B cell (primary cell): ENCODE measurements around the gene SLC5A5. TPM values are rescaled to one million over a fixed set of nuclear protein-coding genes. Genes with fewer than 3 reads are reported as not detected.

Experiments
- ATAC-seq: fragments of 200-7000 bp; cut with Tn5 transposase; one replicate; pipeline ENCODE4 v1.10.0; 2021; ENCODE audit warnings: low read depth, mild to moderate bottlenecking, moderate number of reproducible peaks, moderate library complexity
- CTCF ChIA-PET: fragments of 350-600 bp; sonication (Branson Sonifier 250); formaldehyde crosslinking; loops from one replicate; lab custom pipeline; 2021; ENCODE audit warnings: antibody characterized with exemption, inconsistent platforms; lab: Charles Lee
- POLR2A ChIA-PET: fragments of 350-600 bp; sonication (Branson Sonifier 250); formaldehyde crosslinking; loops from one replicate; lab custom pipeline; 2021; ENCODE audit warnings: antibody characterized with exemption; lab: Charles Lee
- DNase-seq: peaks from one replicate; pipeline ENCODE4 v3.0.0; 2013
- H2AFZ ChIP-seq: 2 replicates; pipeline ENCODE4 v1.6.1; 2012; ENCODE audit warnings: mild to moderate bottlenecking, low read depth, low read length; ENCODE audit not compliant: insufficient read depth, poor library complexity, severe bottlenecking
- H3K27ac ChIP-seq, 2 donors: 1 replicate in 1 of 2; 2 replicates in 1 of 2; pipeline ENCODE4 v1.5.1; 2012 to 2013; ENCODE audit warnings: low read length in 2 of 2, mild to moderate bottlenecking in 2 of 2, moderate library complexity in 1 of 2
- H3K27me3 ChIP-seq, 4 experiments: fragments of 200-600 bp in 1 of 4; sonication (generic) in 1 of 4; replicated peaks in 1 of 4; 1 replicate in 2 of 4; 2 replicates in 2 of 4; pipeline versions ENCODE4 v1.6.1 to v1.7.0; 2013 to 2016; ENCODE audit warnings: low read length in 3 of 4, mild to moderate bottlenecking in 2 of 4, mixed read lengths in 1 of 4, moderate library complexity in 1 of 4; ENCODE audit not compliant: insufficient read depth in 4 of 4, control insufficient read depth in 3 of 4; ENCODE audit errors: control extremely low read depth in 1 of 4
- H3K36me3 ChIP-seq, 2 experiments: replicated peaks in 1 of 2; 1 replicate in 1 of 2; 2 replicates in 1 of 2; pipeline versions ENCODE4 v1.6.1 to v1.7.1; 2013; ENCODE audit warnings: low read length in 1 of 2; ENCODE audit not compliant: insufficient read depth in 2 of 2, control insufficient read depth in 1 of 2; ENCODE audit errors: control extremely low read depth in 1 of 2, extremely low read depth in 1 of 2
- H3K4me1 ChIP-seq, 2 donors: fragments of 200-600 bp in 1 of 2; sonication (generic) in 1 of 2; 1 replicate in 1 of 2; 2 replicates in 1 of 2; pipeline versions ENCODE4 v1.5.1 to v1.6.1; 2013 to 2017; ENCODE audit warnings: low read length in 2 of 2; ENCODE audit not compliant: control insufficient read depth in 2 of 2, insufficient read depth in 2 of 2
- H3K4me2 ChIP-seq: replicated peaks from 2 replicates; pipeline ENCODE3; 2012; ENCODE audit warnings: mild to moderate bottlenecking, low read depth, low read length; ENCODE audit not compliant: poor library complexity, severe bottlenecking
- H3K4me3 ChIP-seq, 5 experiments: fragments of 200-600 bp in 1 of 5; sonication (generic) in 1 of 5; 1 replicate in 3 of 5; 2 replicates in 2 of 5; pipeline versions ENCODE4 v1.5.1 to v1.7.0; 2011 to 2016; ENCODE audit warnings: low read length in 4 of 5, mild to moderate bottlenecking in 4 of 5, low read depth in 2 of 5, control low read depth in 1 of 5, moderate library complexity in 1 of 5; ENCODE audit not compliant: insufficient read depth in 1 of 5; ENCODE audit errors: control extremely low read depth in 1 of 5, extremely low read depth in 1 of 5
- H3K79me2 ChIP-seq: fragments of 200-600 bp; sonication (generic); one replicate; pipeline ENCODE4 v1.6.0; 2016; ENCODE audit warnings: low read length; ENCODE audit not compliant: control insufficient read depth, insufficient read depth
- H3K9ac ChIP-seq: fragments of 200-600 bp; sonication (generic); 2 replicates; pipeline ENCODE4 v1.6.1; 2017; ENCODE audit warnings: mild to moderate bottlenecking, low read length, moderate library complexity
- H3K9me3 ChIP-seq, 3 donors: one replicate each; pipeline versions ENCODE4 v1.6.1 to v1.7.1; 2013; ENCODE audit warnings: low read length in 2 of 3; ENCODE audit not compliant: control insufficient read depth in 2 of 3, insufficient read depth in 1 of 3; ENCODE audit errors: control extremely low read depth in 1 of 3
- H4K20me1 ChIP-seq: 2 replicates; pipeline ENCODE4 v1.6.0; 2012; ENCODE audit warnings: mild to moderate bottlenecking, low read length; ENCODE audit not compliant: insufficient read depth, control insufficient read depth, poor library complexity, severe bottlenecking
- H3K27ac Mint-ChIP-seq: one replicate; pipeline ENCODE4 v1.8.0; 2021; ENCODE audit warnings: mixed read lengths
- H3K27me3 Mint-ChIP-seq: one replicate; pipeline ENCODE4 v1.8.0; 2021; ENCODE audit warnings: mixed read lengths
- H3K4me1 Mint-ChIP-seq: one replicate; pipeline ENCODE4 v1.8.0; 2021; ENCODE audit warnings: mixed read lengths
- H3K4me3 Mint-ChIP-seq: one replicate; pipeline ENCODE4 v1.8.0; 2021; ENCODE audit warnings: mixed read lengths
- H3K9me3 Mint-ChIP-seq: one replicate; pipeline ENCODE4 v1.8.0; 2022; ENCODE audit warnings: mixed read lengths; ENCODE audit not compliant: insufficient read depth
- CTCF ChIP-seq: fragments of 200-600 bp; IDR thresholded peaks from one replicate; pipeline ENCODE4 v1.8.0; 2022; ENCODE audit warnings: antibody characterized with exemption, mild to moderate bottlenecking
- EZH2 ChIP-seq: IDR thresholded peaks from 2 replicates; pipeline ENCODE4 v1.6.1; 2012; ENCODE audit warnings: borderline replicate concordance, low read depth, mild to moderate bottlenecking, moderate library complexity, low read length; ENCODE audit not compliant: insufficient read depth, poor library complexity, severe bottlenecking
- WGBS: methylation state at CpG from one replicate; pipeline ENCODE4 v1.1.5; 2013; ENCODE audit warnings: missing lambda C conversion rate; ENCODE audit not compliant: insufficient coverage; 5-methylcytosine and 5-hydroxymethylcytosine counted together
- intact Hi-C: fragments of 100-400 bp; cut with micrococcal nuclease; formaldehyde crosslinking; loops from one replicate; pipeline ENCODE4 v1.10.0; 2022
- polyA plus RNA-seq: library from polyadenylated mRNA; depleted of rRNA; stranded (reverse); fragments of >200 nt; gene quantifications from 2 replicates; pipeline ENCODE4 v1.2.3, GENCODE V29; 2012
- total RNA-seq, 2 donors: library from RNA; stranded (reverse); fragments of 120-200 nt in 1 of 2; gene quantifications; 1 replicate in 1 of 2; 2 replicates in 1 of 2; pipeline versions ENCODE4 v1.2.3 to v1.2.4, GENCODE V29; 2013 to 2022

Gene SLC5A5
- total and polyA plus RNA-seq, 2 donors (not counting 1 experiment from before 2014, with no cell fraction given): 0.07 to 0.40 TPM

GRCh38 chr19:17842663-17843291 lies 29.0 kb upstream of the SLC5A5 start:
- no peak overlapping the region for H3K4me3 ChIP-seq
- no peak for ATAC-seq
- H4K20me1 ChIP-seq: peaks cover 46% of the 10 kb centered on the region
- H3K27ac ChIP-seq: no peak overlapping the region
- no peak overlapping the region for H3K9ac ChIP-seq
- no peak overlapping the region for H3K4me3 Mint-ChIP-seq
- H3K9me3 ChIP-seq: peaks cover 0 to 6% (median 0%) of the 10 kb centered on the region in 3 donors
- TF ChIP-seq EZH2 (no peak), CTCF (no peak)
- H3K4me1 ChIP-seq: peaks cover 23 to 43% of the 10 kb centered on the region in 2 donors
- H3K27me3 ChIP-seq: no peaks in the 10 kb centered on the region
- no peak overlapping the region for H2AFZ ChIP-seq
- H3K9me3 Mint-ChIP-seq: no peaks in the 10 kb centered on the region
- POLR2A ChIA-PET: interaction anchor here (0.5 to 0.6 kb wide), 2 partner anchors 164 to 426 kb away, joined by 5 read pairs; no protein-coding TSS in a partner anchor
- no peak overlapping the region for H3K4me2 ChIP-seq
- H3K79me2 ChIP-seq: peaks cover 77% of the 10 kb centered on the region
- CTCF ChIA-PET: no interaction called here
- H3K4me1 Mint-ChIP-seq: peaks cover 30% of the 10 kb centered on the region
- H3K36me3 ChIP-seq: peaks cover 0 to 63% of the 10 kb centered on the region in 2 experiments
- no peak for DNase-seq
- H3K27ac Mint-ChIP-seq: no peak overlapping the region
- no peaks in the 10 kb centered on the region for H3K27me3 Mint-ChIP-seq
- WGBS: 95% methylated on average over 20 of the region's 20 CpGs
- intact Hi-C loops: no loop called here

- Histone ChIP-seq H3K36me3 (peaks cover 0 to 57% of the 10 kb centered on the region in 2 experiments), H2AFZ (no peak overlapping the region), H3K79me2 (peaks cover 77% of the 10 kb centered on the region), H3K4me2 (no peak overlapping the region), H3K9ac (no peak overlapping the region), H3K9me3 (peaks cover 0 to 6% (median 0%) of the 10 kb centered on the region in 3 donors), H3K27ac (no peak overlapping the region), H4K20me1 (peaks cover 46% of the 10 kb centered on the region), H3K27me3 (no peaks in the 10 kb centered on the region), H3K4me1 (peaks cover 27 to 49% of the 10 kb centered on the region in 2 donors), H3K4me3 (no peak overlapping the region)
- ATAC-seq (no peak), DNase-seq (no peak)
- 96% methylated on average over 8 of the region's 9 CpGs for WGBS
- Mint-ChIP-seq H3K4me3 (no peak overlapping the region), H3K9me3 (no peaks in the 10 kb centered on the region), H3K27me3 (no peaks in the 10 kb centered on the region), H3K4me1 (peaks cover 36% of the 10 kb centered on the region), H3K27ac (peak overlapping the region; percentile 15)
- intact Hi-C loops: no loop called here
- TF ChIP-seq EZH2 (no peak), CTCF (no peak)
- ChIA-PET CTCF (no interaction called here), POLR2A (interaction anchor here (0.5 kb wide), 1 partner anchor 427 kb away, joined by 5 read pairs; no protein-coding TSS in a partner anchor)
Observed at GRCh38 chr19:17843292-17843827, 28.4 kb upstream of the SLC5A5 start.
